Measurements from ENCODE around the gene WFS1.

The WFS1 gene

DNA sequence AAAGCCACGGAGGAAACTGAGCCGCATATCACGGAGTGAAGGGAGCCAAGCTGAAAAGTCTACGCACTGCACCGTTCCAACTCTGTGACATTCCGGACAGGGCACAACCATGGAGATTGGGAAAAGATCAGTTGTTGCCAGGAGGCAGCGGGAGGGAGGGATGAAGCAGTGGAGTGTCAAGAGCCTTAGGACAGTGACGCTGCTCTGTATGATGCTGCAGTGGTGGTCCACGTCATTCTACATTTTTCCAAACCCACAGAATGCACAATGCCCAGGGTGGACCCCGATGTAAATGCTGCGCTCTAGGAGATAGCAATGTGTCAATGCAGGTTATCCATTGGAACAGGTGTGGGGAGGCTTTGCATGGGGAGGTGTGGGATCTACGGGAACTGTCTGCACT lies 7.5 kb upstream of the WFS1 start:
- DNase-seq = no peak

DNA sequence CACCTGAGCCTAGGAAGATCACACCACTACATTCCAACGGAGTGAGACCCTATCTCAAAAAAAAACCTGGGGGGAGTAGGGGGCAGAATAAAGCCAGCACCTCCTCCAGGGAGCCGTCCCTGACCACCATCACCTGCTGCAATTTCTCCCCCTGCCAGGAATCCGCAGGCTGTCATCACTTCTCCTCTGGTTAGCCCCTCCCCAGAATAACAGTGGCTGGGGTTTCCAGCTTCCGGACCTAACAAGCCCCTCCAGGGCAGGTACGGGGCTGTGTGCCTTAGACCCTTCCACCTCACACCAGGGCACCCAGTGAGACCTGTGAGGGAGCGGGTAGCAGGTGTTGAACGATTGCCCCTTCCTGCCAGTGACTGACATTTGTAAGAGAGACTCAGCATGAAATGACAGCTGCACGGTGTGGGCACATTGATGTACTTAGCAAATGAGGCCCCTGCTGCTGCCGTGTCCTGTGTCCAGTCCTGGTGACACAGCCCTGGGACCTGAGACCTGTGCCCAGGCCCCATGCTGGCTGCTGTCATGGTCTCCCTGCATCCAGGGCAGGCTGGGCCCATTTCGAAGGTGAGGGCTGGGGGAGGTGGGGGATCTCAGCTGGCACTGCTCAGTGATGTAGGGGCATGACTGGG lies 6.7 kb upstream of the WFS1 start:
- DNase-seq = no peak

DNA sequence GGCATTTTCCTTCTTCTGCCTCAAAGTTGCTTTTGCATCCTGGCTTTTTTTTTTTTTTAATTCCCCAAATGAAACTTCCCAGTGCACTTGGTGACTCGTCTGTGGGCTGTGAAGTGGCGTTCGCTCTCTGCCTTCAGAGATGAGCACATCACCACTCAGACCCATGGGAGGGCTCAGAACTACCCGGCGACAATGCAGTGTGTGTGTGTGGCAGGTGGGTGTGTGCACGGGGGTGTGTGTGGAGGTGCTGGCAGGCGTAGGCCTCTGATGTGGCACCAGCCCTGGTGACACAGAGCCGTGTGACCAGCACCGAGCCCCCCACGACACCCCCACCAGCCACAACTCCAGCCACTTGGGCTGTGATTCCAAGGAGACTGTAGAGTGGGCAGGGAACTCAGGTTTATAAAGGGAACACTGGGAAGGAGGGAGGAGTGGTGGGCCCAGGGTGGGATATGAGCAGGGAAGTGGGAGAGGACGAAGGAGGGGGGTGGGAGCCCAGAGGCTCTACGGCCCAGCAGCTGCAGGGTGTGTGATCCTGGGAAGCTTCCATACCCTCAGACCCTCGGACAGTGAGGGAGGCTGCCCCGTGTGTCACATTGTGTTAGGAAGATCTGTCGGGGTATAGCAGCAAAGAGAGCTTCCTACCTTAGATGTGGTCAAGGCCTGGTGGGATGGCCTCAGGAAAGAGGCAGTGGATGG lies 6.0 kb upstream of the WFS1 start:
- DNase-seq = no peak

DNA sequence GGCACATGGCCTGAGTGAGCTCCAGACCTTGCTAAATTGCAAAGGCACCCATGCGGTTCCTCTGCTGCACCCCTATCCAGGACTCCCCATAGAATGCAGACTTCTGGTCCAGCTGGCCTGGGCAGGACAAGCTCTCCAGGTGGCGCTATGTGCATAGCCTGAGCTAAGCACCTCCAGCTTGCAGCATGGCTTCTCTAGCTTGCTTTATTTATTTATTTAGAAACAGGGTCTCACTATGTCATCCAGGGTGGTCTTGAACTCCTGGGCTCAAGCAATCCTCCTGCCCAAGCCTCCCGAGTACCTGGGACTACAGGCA lies 5.5 kb upstream of the WFS1 start:
- no peak for DNase-seq

DNA sequence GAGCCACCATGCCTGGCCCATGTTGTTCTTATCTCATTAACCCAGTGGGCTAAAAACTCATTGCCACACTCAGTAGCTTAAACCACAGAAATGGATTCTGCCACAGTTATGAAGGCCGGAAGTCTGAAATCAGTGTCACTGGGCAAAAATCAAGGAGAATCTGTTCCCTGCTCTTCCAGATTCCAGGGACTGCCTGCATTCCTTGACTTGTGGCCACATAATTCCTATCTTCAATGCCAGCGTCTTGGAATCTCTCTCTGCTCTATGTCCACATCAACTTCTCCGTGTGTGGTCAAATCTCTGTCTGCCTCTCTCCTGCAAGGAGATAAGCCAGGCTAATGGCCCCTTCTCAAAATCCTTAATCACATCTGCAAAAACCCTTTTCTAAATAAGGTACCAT lies 4.1 kb upstream of the WFS1 start:
- no peak for DNase-seq

DNA sequence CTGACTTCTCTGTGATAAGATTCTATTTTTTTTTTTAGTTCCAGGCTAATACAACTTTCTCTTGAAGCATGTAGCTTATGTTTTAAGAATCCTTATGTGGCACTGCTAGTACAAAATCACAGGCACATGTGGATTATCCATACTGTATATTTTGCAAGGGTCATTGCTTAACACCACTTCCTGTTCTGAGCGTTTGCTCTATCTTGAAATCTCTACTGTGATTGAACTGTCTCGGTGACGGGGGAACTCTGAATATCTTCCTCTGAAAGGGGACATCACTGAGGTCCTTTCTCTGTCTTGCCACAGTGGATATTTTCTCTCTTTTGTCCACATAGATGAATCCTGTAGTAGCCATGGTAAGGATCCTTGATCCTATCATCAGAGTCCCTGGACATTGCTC lies 2.1 kb upstream of the WFS1 start:
- no peak for DNase-seq

DNA sequence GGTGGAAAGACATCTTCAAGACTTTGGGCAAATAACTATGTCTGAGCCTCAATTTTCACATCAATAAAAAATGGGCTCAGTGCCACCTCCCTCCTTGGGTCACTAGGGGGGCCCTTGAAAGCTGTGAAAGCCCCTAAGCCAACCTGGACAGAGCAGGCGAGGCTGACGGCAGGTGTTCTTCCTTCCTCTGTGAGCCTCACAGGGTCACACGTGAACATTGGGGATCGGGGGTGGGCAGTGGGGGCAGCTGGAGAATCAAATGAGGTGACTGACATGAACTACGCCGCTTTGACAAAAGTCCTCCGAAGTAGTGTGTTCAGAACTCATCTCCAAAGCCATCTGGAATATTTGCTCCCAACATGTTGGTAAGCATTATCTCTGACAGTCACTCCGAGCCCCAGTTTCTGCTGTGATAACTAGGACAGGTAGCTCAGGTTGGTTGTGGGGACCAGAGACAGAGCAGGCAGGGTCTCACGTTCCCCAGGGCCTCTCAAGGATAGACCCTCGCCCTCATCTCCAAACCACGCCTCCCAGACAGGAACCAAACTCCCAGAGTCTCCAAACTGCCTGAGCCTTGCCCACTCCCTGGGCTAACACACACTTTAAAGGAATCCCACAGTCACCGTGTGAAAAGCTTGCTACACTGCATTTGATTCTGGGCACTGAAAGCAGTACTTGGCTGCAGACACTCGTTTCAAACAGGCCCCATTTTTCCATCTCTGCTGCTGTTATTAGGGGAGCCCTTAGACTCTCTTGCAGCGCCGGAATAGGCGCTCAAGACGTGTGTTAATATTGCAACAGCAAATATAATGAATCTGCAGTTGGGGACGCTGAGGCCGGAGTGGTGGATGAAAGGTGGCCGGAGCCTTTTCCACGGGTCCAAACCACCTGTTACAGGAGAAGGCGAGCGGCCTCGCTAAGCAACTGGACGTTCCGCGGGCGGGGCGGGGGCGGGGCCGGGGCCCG lies 717 bp upstream of the WFS1 start:
- no peak for DNase-seq

DNA sequence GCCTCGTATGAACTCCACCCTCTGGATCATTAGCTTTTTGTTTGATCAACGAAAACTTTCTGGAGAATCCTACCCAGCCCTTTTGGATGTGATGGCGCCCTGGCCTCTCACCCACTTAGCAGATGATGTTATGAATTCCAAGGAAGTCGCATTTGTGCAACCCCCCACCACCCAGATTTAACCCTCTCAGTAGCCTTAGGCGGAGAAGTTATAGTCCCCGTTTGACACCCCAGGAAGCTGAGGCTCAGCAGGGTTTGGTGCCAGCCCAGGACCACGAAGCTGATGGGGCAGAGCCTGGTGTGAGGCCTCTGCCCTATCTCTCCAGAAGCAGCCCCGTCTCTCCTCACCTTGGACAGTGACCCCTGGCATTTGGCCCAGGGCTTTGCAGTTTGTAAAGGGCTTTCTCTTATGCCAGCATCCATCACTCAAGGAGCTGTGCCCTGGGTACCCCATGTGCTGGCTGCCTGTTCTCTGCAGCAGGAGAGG lies 1.0 kb downstream of the WFS1 start:
- DNase-seq = no peak

DNA sequence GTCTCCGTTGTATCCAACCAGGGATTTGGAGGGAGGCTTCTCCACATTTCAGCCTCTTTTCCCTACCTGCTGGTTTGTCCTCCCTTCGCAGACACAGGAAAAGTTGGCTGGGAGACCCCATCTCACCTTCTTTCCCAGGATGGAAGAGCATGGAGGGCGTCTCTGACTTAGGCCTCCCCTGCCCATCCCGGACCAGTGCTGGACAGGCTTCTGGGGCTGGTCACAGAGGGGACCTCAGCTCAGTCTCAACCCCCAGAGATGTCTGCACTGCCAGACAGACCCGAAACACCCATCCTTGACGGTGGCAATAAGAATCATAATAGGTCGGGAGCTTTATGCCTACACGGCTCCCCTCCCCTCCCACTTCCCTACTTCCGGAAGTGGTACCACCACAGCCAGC lies 1.6 kb downstream of the WFS1 start:
- no peak for DNase-seq

DNA sequence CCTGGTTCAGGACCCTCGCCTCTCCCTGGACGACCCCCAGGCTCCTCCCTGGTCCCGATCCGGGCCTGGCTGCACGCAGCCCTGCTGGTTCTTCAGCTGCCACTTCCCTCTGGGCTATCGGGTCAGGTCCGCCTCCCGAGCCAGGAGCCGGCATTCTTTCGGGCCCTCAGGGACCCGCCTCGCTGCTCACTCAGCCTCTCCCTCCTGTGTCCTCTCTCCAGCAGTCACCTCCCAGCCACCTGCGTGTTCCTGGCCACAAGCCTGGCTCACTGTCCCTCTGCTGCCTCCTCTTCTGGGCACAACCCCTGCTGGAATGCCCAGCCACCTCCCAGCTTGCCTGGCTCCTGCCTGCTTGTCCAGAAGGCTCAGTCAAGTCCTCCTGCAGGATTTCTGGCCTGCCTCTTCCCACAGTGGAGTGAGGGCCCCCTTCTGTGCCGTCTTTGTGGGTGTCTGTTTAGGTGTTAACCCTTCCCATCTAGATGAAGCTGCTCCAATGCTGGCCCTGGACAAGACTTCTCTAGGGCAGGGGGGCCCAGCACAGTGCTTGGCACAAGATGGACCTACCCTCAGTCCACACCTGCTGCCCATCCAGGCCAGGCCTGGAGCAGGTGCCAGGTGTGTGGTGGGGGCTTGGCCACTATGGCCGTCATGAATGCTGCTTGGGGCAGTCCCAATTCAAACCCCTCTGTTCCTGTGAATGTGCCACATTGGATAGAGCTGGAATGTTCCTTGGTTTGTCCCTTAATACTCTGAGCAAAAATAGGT lies 2.2 kb downstream of the WFS1 start:
- no peak for DNase-seq

DNA sequence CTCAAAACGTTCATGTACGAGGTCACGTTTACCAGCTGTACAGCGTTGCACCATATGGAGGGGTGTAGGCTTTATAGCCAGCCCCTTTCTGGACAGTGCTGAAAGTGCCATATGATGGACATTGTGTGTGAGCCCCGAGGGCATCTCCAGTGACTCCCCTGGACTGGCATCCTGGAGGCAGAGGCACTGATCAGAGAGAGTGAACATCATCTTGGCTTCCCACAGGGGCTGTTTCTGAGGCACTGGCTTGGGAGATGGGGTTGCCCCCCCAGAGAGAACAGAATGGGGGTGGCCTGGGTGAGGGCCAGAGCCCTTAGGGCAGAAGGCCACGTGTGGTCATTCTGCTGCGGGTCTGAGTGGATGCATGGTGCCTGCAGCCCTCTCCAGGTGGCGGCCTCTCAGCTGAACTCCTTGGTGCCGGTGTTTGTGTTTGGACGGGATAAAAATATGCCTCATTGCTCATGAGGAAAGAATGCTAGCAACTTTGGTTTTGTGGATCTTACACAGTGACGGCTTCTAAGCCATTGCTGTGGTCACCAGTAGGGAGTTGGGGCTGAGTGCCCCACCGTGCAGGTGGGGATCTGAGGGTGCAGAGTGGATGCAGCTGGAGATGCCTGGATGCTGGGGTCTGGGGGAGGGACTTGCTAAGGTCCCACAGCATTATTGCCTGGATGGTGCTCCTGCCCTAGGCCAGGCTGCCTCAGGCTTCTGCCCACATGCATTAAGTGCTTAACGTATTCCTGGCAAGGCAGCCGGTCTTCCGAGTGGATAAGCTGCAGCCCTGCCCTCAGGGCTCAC lies 3.4 kb downstream of the WFS1 start:
- DNase-seq = no peak

DNA sequence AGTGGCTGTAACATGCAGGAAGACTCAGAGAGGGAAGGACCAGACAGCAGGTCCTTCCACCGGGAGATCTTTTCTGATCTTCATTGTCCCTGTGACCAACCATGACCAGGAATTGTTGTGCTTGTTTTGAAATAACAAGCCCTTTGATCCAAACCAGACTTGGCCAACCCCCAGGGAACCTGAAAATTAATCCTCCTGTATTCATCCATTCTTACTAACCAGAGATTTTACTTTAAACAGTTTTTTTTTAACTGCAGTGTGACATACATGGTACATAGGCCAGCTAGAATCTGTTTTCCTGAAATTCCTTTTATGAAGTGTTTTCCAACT lies 4.0 kb downstream of the WFS1 start:
- no peak for DNase-seq

DNA sequence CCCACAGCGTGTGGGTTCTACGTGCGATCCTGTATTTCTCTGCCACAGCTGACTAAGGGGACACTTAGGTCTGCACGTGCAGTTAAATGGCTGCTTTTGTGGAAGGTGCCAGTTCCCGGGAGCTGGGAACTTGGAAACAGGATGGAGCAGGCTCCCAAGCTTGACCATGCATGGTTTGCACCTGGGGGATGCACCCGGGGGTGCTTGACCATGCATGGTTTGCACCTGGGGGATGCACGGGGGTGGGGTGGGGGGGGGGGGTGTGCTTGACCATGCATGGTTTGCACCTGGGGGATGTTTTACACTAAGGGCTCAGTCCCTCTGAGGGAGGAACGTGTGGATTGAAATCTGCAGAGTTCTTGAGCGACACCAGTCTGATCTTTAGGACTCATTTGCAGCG lies 5.7 kb downstream of the WFS1 start:
- DNase-seq = no peak

DNA sequence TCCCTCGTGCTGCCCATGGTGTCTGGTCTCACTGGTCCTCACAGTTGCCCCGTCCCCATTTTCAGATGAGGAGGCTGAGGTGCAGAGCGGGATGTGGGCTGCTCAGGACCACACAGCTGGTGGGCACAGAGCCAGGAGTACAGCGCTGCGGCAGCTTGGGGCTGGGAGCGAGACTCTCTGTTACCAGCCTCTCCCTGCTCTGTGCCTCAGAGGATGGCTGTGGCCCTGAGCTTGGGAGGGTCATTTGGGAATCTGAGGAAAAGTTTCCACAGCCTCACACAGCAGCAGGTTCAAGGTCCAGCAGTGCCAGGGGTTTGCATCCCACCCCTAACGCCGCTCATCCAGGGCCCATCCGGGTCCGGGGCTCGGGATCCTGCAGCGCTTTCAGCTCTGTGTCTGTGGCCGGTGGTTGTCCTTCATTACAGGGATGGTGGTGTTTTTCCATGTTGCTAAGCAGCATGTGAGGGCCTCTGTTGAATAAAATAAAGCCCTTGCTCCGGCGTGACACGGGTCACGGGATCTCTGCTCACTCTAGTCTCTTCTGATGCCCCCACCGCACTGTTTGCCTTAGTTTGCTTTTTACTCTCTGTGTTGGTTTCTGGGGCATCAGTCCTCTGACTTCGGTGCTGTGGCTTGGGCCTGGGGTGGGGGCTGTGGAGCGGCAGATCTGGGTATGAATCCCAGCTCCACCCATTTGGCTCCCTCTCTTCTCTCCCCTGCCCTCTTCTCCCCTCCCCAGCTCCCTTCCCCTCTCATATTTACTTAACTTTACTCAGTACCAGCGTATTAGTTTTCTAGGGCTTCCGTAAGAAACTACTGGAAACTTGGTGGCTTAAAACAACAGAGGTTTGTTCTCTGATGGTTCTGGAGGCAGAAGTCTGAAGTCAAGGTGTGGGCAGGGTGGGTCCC lies 6.5 kb downstream of the WFS1 start:
- DNase-seq = no peak

DNA sequence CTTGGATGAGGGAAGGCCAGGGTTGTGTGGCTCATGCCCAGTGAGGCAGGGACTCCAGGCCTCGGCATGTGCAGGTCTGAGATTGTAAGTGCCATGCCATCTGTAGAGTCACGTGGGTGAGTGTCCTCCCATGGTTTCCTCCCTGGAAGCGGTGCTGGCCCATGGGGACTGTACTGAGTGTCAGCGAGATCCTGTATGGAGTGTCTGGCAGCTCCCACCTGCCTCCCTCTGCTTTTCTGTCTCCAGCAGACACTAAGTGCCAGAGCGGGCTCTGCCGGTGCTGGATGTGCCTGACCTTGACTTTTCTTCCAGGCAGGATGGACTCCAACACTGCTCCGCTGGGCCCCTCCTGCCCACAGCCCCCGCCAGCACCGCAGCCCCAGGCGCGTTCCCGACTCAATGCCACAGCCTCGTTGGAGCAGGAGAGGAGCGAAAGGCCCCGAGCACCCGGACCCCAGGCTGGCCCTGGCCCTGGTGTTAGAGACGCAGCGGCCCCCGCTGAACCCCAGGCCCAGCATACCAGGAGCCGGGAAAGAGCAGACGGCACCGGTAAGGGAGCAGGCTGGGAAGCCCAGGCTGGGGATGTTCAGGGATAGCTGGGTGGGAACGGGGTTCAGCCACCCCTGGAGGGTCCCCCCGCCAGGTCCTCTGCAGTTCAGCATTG lies 7.6 kb downstream of the WFS1 start:
- DNase-seq = no peak

DNA sequence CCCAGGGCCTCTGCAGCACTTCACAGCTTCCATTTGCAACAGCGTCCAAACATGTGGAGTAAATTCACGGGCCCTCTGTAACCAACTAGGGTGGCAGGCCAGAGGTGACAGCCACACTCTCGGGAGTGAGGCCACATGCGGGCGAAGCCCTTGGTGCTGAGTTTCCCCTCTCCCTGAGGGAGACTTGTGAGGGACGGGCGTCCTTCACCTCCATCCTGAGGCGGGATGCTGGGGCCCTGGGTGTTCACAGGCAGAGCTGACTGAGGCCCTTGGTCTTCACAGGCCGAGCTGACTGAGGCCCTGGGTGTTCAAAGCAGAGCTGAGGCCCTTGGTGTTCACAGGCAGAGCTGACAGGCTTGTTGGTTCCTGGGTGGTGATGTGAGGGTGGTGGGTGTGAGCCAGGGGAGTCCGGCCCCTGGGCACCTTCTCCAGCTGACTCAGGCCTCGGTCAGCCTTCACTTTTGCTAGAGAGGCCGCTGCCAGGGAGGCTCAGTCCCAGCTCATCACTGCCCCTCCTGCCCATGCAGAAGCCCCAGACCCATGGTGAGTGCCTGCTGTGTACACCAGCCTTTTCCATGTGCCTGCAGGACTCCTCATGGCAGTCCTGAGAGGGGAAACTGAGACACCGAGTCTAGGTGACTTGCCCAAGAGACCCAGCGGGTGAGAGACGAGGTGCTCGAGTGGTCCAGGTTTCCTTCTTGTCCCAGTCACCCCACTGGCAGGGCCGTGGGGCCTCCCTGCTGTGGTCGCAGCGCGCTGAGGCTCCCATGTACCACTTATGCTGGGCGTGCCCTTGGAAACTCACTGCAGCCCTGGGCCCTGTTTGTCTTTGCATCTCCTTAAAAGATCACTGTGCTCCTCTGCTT lies 8.5 kb downstream of the WFS1 start:
- no peak for DNase-seq

DNA sequence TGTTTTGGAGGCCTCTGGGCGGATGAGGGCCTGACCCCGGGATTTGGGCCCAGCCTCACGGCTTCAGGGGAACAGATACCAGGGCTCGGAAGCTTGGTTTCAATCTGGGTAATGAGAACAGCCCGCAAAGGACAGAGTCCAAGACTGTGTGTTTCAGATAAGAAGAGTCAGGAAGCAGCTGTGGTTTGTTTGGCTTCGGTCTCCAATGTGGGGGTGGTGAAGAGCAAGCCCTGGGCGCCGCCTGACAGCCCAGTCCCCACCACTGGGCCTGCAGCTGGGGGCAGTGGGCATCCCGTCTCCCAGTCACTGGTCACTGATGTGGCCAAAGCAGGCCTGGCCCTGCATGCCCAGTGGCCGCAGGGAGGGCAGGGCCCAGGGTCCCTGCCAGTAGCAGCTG lies 9.1 kb downstream of the WFS1 start:
- DNase-seq = no peak

DNA sequence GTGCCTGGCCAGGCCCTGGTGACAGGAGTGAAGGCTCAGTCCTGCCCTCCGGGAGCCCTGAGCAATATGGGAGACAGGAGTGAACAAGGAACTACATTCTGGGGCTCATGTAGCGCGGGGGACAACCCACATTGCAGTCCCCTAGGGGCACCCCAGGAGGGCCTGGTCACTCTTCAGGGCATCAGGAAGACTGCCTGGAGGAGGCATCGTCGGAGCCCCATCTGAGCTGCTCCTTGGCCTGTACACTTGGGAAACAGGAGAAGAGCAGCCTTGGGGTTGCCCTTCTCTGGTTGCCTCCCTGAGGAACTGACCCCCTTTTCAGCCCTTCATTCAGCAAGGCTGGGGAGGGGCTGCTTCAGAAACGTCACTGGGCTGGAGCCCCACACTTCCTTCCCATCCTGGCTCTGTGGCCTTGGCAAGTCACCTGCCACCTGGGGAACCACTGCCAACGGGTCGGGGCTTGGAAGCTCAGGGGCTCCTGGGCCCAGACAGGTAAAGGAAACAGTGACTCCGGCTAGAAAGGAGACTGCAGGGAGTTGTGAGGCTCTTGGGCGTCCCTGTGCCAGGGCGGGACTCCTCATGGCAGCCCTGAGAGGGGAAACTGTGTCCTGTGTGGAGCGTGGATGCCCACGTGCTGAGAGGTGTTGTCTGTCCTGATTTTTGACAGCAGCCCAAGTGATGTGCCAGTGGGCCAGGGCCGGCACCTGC lies 10.1 kb downstream of the WFS1 start:
- DNase-seq = no peak

DNA sequence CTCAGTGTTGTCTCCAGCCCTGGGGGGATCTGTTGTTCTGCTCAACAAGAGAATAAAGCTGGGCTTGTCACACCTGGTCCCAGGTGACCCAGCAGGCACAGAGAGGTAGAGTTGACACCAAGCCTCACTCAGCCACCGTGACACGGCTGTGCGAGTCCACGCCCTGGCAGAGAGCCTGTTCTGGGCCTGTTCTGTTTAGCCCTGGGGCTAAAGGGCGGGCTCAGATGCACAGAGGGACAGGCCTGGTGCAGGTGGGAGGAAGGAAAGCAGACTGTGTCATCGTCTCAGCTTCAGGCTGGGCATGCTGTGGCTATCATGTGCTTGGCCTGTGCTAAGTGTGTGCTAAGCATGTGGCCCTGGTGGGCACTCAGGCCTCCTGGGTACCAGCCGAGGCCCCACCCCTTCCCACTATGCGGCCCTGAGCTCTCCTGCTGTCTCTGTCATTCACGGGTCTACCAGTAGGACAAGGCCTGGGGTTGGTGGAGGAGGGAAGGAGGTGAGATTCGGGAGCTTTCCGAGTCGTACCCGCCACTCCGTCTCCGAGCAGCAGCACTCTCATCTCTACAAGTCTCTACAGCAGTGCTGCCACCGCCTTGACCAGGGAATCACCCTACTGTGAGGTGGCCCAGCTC lies 10.8 kb downstream of the WFS1 start:
- DNase-seq = no peak
